Occipital lobe (tissue), 2 donors: ENCODE measurements around the gene P2RY6. TPM values are rescaled to one million over a fixed set of nuclear protein-coding genes. Genes with fewer than 3 reads are reported as not detected.

Experiments
- DNase-seq: peaks from one replicate; lab custom pipeline; 2025; lab: John Stamatoyannopoulos, UW
- total RNA-seq: library from RNA; depleted of rRNA; stranded (reverse); fragments of >200 nt; gene quantifications from one replicate; pipeline ENCODE4 v1.2.3, GENCODE V29; 2014

The P2RY6 gene
- total RNA-seq, 1 donor from 2014 or later: not detected

- no peak for DNase-seq
Observed at GRCh38 chr11:73331138-73331916, 59.2 kb downstream of the P2RY6 start.

- DNase-seq: no peak
Observed at GRCh38 chr11:73333173-73333572, 61.0 kb downstream of the P2RY6 start.

GRCh38 chr11:73333640-73334383 is 61.7 kb downstream of the P2RY6 start:
- DNase-seq: no peak

- DNase-seq: no peak
Observed at GRCh38 chr11:73334384-73335203, 62.5 kb downstream of the P2RY6 start.

GRCh38 chr11:73335204-73335923 is 63.2 kb downstream of the P2RY6 start:
- peak; percentile 58 for DNase-seq

GRCh38 chr11:73337846-73338245 is 65.7 kb downstream of the P2RY6 start:
- no peak for DNase-seq

- DNase-seq: no peak
Observed at GRCh38 chr11:73338279-73338678, 66.1 kb downstream of the P2RY6 start.

GRCh38 chr11:73340164-73340563 is 68.0 kb downstream of the P2RY6 start:
- no peak for DNase-seq

- DNase-seq: peak; percentile 23
Observed at GRCh38 chr11:73342633-73343032, 70.5 kb downstream of the P2RY6 start.

GRCh38 chr11:73343076-73343873 is 71.1 kb downstream of the P2RY6 start:
- DNase-seq: no peak

- DNase-seq: peak; percentile 40
Observed at GRCh38 chr11:73344191-73344607, 72.1 kb downstream of the P2RY6 start.

- DNase-seq: no peak
Observed at GRCh38 chr11:73345481-73346160, 73.5 kb downstream of the P2RY6 start.

GRCh38 chr11:73346186-73346935 is 74.2 kb downstream of the P2RY6 start:
- DNase-seq: no peak

- no peak for DNase-seq
Observed at GRCh38 chr11:73347067-73347466, 74.9 kb downstream of the P2RY6 start.

Other genes starting within 250 kb of the P2RY6 start
- gene FCHSD2, start 130.0 kb upstream of the P2RY6 start, total RNA-seq: 46.6 TPM
- not detected for gene P2RY2, start 54.1 kb upstream of the P2RY6 start, total RNA-seq
- gene ARHGEF17, start 35.9 kb downstream of the P2RY6 start, total RNA-seq: 19.2 TPM
- gene RELT, start 104.1 kb downstream of the P2RY6 start, total RNA-seq: 1.6 TPM